Uterus (tissue), 2 donors: ENCODE data around the gene ZNF397.

ENCODE experiments used
- POLR2A ChIP-seq, 2 donors: fragments of 450-650 bp; IDR thresholded peaks; one replicate each; pipeline ENCODE4 v1.6.1; 2016; ENCODE audit warnings: antibody characterized with exemption in 2 of 2, mild to moderate bottlenecking in 1 of 2, moderate library complexity in 1 of 2
- TF ChIP-seq, protein P1 (sequence below), 4 experiments: fragments of 200-600 bp in 2 of 4; fragments of 450-650 bp in 2 of 4; sonication (generic) in 2 of 4; IDR thresholded peaks; one replicate each; pipeline ENCODE4 v1.5.1; 2016 to 2019; ENCODE audit warnings: antibody characterized with exemption in 4 of 4, mild to moderate bottlenecking in 2 of 4, moderate library complexity in 1 of 4

DNA sequence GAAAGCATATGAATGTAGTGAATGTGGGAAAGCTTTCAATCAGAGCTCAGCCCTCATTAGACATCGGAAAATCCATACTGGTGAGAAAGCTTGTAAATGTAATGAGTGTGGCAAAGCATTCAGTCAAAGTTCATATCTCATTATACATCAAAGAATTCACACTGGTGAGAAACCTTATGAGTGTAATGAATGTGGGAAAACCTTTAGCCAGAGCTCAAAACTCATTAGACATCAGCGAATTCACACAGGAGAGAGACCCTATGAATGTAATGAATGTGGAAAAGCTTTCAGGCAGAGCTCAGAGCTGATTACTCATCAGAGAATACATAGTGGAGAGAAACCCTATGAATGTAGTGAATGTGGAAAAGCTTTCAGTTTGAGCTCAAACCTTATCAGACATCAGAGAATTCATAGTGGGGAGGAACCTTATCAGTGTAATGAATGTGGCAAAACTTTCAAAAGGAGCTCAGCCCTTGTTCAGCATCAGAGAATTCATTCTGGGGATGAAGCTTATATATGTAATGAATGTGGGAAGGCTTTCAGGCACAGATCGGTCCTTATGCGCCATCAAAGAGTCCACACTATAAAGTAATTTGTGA lies 5.0 kb downstream of the ZNF397 start:
- TF ChIP-seq, protein P1, sequence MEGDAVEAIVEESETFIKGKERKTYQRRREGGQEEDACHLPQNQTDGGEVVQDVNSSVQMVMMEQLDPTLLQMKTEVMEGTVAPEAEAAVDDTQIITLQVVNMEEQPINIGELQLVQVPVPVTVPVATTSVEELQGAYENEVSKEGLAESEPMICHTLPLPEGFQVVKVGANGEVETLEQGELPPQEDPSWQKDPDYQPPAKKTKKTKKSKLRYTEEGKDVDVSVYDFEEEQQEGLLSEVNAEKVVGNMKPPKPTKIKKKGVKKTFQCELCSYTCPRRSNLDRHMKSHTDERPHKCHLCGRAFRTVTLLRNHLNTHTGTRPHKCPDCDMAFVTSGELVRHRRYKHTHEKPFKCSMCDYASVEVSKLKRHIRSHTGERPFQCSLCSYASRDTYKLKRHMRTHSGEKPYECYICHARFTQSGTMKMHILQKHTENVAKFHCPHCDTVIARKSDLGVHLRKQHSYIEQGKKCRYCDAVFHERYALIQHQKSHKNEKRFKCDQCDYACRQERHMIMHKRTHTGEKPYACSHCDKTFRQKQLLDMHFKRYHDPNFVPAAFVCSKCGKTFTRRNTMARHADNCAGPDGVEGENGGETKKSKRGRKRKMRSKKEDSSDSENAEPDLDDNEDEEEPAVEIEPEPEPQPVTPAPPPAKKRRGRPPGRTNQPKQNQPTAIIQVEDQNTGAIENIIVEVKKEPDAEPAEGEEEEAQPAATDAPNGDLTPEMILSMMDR (IDR thresholded peaks at IDR 0.05) = no peak
- TF ChIP-seq POLR2A (IDR thresholded peaks at IDR 0.05) = no peak
